Measurements from ENCODE around the gene ENO3. TPM values are rescaled to one million over a fixed set of nuclear protein-coding genes. Genes with fewer than 3 reads are reported as not detected.

ENO3 gene
- total RNA-seq, 2 experiments from 2014 or later, result 17.2 to 20.5 TPM

DNA sequence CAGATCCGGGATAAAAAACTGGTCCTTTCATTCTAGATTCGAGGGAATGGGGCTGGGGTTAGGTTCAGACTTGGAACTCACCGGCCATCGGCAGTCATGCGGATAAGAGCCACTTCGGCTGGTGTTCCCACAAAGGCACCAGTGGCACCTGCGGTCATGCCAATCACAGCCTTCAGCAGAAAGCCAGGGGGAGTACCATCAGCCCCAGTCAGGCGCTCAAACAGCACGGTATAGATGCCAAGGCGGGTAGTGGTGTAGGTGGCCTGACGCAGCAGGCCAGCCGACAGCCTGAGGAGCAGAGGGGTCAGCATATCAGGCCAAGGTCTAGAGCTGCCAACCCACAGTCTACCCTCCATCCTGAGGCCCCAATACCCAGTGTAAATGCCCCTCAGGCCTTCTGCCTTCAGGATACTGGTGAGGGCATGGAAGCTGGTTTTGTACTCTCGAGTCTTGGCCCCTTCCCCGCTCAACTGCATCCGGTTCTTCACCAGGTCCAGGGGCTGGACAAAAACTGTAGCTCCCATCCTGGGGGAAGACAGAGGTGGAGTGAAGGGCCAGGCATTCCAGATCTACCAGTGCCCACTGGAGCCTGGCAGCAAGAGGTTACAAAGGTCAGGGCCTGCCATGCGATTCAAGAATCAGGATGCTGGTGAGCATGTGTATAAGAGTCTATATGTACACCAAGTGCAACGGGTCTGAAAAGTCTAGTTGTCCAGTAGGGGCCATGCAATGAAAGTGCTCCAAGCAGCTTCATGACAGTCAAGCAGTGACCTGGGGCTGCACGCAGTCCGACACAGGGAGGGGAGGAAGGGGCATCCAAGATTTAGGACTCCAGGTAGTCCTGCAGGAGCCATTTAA is 12.0 kb upstream of the ENO3 start:
- Histone ChIP-seq H3K4me3 (ENCODE audit: low read length) (peak overlapping the region; percentile 100), H3K27me3 (ENCODE audit: control insufficient read depth in 1 of 2, insufficient read depth in 2 of 2, low read length in 2 of 2) (no peaks in the 10 kb centered on the region), H3K9me3 (ENCODE audit: control insufficient read depth in 1 of 2, insufficient read depth in 1 of 2, low read length in 2 of 2) (no peaks in the 10 kb centered on the region), H3K36me3 (ENCODE audit: insufficient read depth, low read length) (peaks cover 44% of the 10 kb centered on the region), H3K27ac (ENCODE audit: low read depth in 1 of 2, low read length in 2 of 2) (peak overlapping the region; percentile 77 to 83), H3K4me1 (ENCODE audit: insufficient read depth, low read length) (peaks cover 64% of the 10 kb centered on the region)
- ATAC-seq (ENCODE audit: poor library complexity) (no peak), DNase-seq (no peak)
- H3K36me3 Mint-ChIP-seq (ENCODE audit: low read depth), result peaks cover 55% of the 10 kb centered on the region
- intact Hi-C loops (cut with DNase I, micrococcal nuclease), result loop anchor here in 1 of 2 experiments (2.0 kb wide), 2 partner anchors 30 to 60 kb away; no protein-coding TSS in a partner anchor
- ChIA-PET CTCF (interaction anchor here (0.5 to 2.0 kb wide), 7 partner anchors 28 to 500 kb away, joined by 3 to 14 read pairs (median 4); partner anchors contain the start of genes C1QBP, CAMTA2, CHRNE and SPAG7), POLR2A (interaction anchor here (0.9 to 6.2 kb wide), 20 partner anchors 10 to 795 kb away, joined by 3 to 195 read pairs (median 8); partner anchors contain the start of genes C17orf107, CAMTA2, CHRNE and CYB5D2)
- TF ChIP-seq, protein P1, sequence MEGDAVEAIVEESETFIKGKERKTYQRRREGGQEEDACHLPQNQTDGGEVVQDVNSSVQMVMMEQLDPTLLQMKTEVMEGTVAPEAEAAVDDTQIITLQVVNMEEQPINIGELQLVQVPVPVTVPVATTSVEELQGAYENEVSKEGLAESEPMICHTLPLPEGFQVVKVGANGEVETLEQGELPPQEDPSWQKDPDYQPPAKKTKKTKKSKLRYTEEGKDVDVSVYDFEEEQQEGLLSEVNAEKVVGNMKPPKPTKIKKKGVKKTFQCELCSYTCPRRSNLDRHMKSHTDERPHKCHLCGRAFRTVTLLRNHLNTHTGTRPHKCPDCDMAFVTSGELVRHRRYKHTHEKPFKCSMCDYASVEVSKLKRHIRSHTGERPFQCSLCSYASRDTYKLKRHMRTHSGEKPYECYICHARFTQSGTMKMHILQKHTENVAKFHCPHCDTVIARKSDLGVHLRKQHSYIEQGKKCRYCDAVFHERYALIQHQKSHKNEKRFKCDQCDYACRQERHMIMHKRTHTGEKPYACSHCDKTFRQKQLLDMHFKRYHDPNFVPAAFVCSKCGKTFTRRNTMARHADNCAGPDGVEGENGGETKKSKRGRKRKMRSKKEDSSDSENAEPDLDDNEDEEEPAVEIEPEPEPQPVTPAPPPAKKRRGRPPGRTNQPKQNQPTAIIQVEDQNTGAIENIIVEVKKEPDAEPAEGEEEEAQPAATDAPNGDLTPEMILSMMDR (IDR thresholded peaks at IDR 0.05), result no peak
- H3K9me3 Mint-ChIP-seq, result no peaks in the 10 kb centered on the region
- H3K27me3 Mint-ChIP-seq, result no peaks in the 10 kb centered on the region
- peaks cover 58% of the 10 kb centered on the region for H3K4me1 Mint-ChIP-seq (ENCODE audit: low read depth)
- peak overlapping the region; percentile 99 for H3K4me3 Mint-ChIP-seq
- H3K27ac Mint-ChIP-seq, result peak overlapping the region; percentile 90

DNA sequence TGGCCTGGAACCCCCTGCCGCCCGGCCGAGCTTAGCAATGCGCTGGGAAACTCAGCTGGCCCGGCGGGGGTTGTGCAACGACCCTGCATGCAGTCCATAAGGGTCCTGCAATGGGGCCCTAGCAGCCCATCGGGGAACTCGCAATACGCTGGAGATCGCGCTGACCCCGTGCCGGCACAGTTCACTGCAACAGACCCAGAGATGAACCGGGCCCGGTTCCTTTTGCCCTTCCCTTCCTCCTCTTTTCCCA is 11.4 kb upstream of the ENO3 start:
- ATAC-seq (ENCODE audit: poor library complexity) (no peak), DNase-seq (peak in 2 of 14 experiments; percentile 9 to 10)
- no peaks in the 10 kb centered on the region for H3K9me3 Mint-ChIP-seq
- H3K27ac Mint-ChIP-seq, result peak overlapping the region; percentile 90
- intact Hi-C loops (cut with DNase I, micrococcal nuclease), result loop anchor here in 1 of 2 experiments (2.0 kb wide), 2 partner anchors 31 to 59 kb away; no protein-coding TSS in a partner anchor
- H3K4me1 ChIP-seq (ENCODE audit: insufficient read depth, low read length), result peaks cover 64% of the 10 kb centered on the region
- no peaks in the 10 kb centered on the region for H3K27me3 Mint-ChIP-seq
- peak overlapping the region; percentile 99 for H3K4me3 Mint-ChIP-seq
- peaks cover 58% of the 10 kb centered on the region for H3K4me1 Mint-ChIP-seq (ENCODE audit: low read depth)
- TF ChIP-seq, protein P1 (IDR thresholded peaks at IDR 0.05), result no peak
- ChIA-PET POLR2A (interaction anchor here (0.7 to 6.2 kb wide), 30 partner anchors 10 to 796 kb away, joined by 3 to 195 read pairs (median 6); partner anchors contain the start of genes ARRB2, C17orf107, CAMTA2 and CHRNE), CTCF (interaction anchor here (1.1 to 2.0 kb wide), 7 partner anchors 28 to 500 kb away, joined by 3 to 14 read pairs (median 4); partner anchors contain the start of genes C17orf107, C1QBP, CAMTA2 and CHRNE)
- peaks cover 47% of the 10 kb centered on the region for H3K36me3 ChIP-seq (ENCODE audit: insufficient read depth, low read length)
- H3K9me3 ChIP-seq (ENCODE audit: control insufficient read depth in 1 of 2, insufficient read depth in 1 of 2, low read length in 2 of 2), result no peaks in the 10 kb centered on the region
- H3K27me3 ChIP-seq (ENCODE audit: control insufficient read depth in 1 of 2, insufficient read depth in 2 of 2, low read length in 2 of 2), result no peaks in the 10 kb centered on the region
- peak overlapping the region; percentile 77 to 83 for H3K27ac ChIP-seq (ENCODE audit: low read depth in 1 of 2, low read length in 2 of 2)
- H3K4me3 ChIP-seq (ENCODE audit: low read length), result peak overlapping the region; percentile 100
- peaks cover 56% of the 10 kb centered on the region for H3K36me3 Mint-ChIP-seq (ENCODE audit: low read depth)

DNA sequence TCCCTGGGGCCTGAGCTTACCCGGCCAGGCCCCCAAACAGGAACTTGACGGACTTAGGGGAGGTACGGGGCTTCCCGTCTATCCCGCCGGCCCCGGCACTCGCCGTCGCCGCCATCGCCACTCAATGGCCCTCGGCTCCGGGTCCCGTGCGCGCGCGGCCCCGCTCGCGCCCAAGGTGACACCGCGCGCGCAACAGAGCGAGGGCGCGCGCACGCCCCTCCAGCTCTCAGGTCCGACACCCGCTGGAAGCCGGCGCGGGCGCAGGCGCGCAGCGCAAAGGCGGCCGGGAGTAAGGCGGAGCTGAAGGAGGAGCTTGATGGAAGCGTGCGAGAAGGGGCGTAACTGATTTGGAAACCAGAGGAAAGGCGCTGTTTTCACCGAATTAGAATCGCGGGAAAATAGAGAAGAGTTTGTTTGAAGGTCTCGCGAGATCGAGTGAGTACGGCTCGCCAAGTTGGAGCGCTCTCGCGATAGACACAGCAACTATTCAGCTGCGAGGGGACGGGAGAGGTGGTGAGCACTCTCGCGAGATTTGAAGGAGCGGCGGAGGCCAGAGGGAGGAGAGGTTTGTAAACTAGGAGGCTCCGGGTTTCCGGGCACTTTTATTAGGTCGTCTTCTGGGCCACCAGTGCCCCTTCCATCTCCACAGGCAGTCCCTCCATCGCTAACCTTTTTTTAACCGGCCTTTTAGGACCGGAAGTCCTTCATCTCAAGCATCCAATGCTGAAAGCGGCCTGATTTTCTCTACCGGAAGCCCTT is 10.9 kb upstream of the ENO3 start, which contains the start of the genes RNF167 and SLC25A11:
TSS of gene RNF167 (plus strand) at position 473 of the 759 bp plus-strand sequence. CDS start 642 bp downstream, outside the sequence.
TSS of gene SLC25A11 (minus strand) at position 251 of the 759 bp plus-strand sequence. CDS start at position 115, 136 bp downstream.
- Histone ChIP-seq H3K36me3 (ENCODE audit: insufficient read depth, low read length) (peaks cover 52% of the 10 kb centered on the region), H3K27ac (ENCODE audit: low read depth in 1 of 2, low read length in 2 of 2) (peak within 1 kb of the TSS; percentile 89 to 91), H3K4me1 (ENCODE audit: insufficient read depth, low read length) (peaks cover 66% of the 10 kb centered on the region), H3K4me3 (ENCODE audit: low read length) (peak within 1 kb of the TSS; percentile 100), H3K27me3 (ENCODE audit: control insufficient read depth in 1 of 2, insufficient read depth in 2 of 2, low read length in 2 of 2) (no peaks in the 10 kb centered on the region), H3K9me3 (ENCODE audit: control insufficient read depth in 1 of 2, insufficient read depth in 1 of 2, low read length in 2 of 2) (no peaks in the 10 kb centered on the region)
- Mint-ChIP-seq H3K36me3 (ENCODE audit: low read depth) (peaks cover 59% of the 10 kb centered on the region), H3K4me1 (ENCODE audit: low read depth) (peaks cover 59% of the 10 kb centered on the region), H3K9me3 (no peaks in the 10 kb centered on the region), H3K27ac (peak within 1 kb of the TSS; percentile 90), H3K4me3 (peak within 1 kb of the TSS; percentile 99), H3K27me3 (no peaks in the 10 kb centered on the region)
- POLR2A ChIA-PET, result interaction anchor here (0.6 to 6.2 kb wide), 33 partner anchors 9 to 797 kb away, joined by 3 to 195 read pairs (median 5); partner anchors contain the start of genes ARRB2, C17orf107, CAMTA2 and CHRNE
- CTCF ChIA-PET, result interaction anchor here (1.1 to 2.0 kb wide), 7 partner anchors 27 to 499 kb away, joined by 3 to 14 read pairs (median 4); partner anchors contain the start of genes C17orf107, C1QBP, CAMTA2 and CHRNE
- TF ChIP-seq, protein P1 (IDR thresholded peaks at IDR 0.05), result no peak
- ATAC-seq (ENCODE audit: poor library complexity) (peak; percentile 83), DNase-seq (peak; percentile 91 to 100 (median 95))
- intact Hi-C loops (cut with DNase I, micrococcal nuclease), result loop anchor here (1.0 to 5.0 kb wide), 7 partner anchors 8 to 59 kb away; partner anchors contain the start of genes SPAG7 (in 2 of the 2), CAMTA2 (in 1 of the 2), CHRNE (in 1 of the 2) and PFN1 (in 1 of the 2)
